ENCODE results near the gene SHLD1. TPM values are rescaled to one million over a fixed set of nuclear protein-coding genes. Genes with fewer than 3 reads are reported as not detected.

The SHLD1 gene
- total and polyA plus RNA-seq, 2 donors (not counting 3 experiments of a cell fraction or from before 2014, with no cell fraction given) = 4.7 to 6.3 TPM

GRCh38 chr20:5784735-5785134, 34.5 kb downstream of the SHLD1 start:
- FAIRE-seq (no peak), DNase-seq (ENCODE audit: low read depth, low spot score) (no peak)
- TF ChIP-seq FOS (IDR thresholded peaks at IDR 0.05; ENCODE audit: borderline replicate concordance, insufficient read depth, low read length) (no peak), EZH2 (IDR thresholded peaks at IDR 0.05; ENCODE audit: borderline replicate concordance, low read depth, low read length, severe bottlenecking) (no peak), POLR2A (IDR thresholded peaks at IDR 0.05; ENCODE audit: low read depth, low read length) (no peak), JUN (IDR thresholded peaks at IDR 0.05; ENCODE audit: borderline replicate concordance, insufficient read depth, insufficient read length, low read depth) (no peak), MYC (IDR thresholded peaks at IDR 0.05; ENCODE audit: low read depth, low read length) (no peak), CTCF (IDR thresholded peaks at IDR 0.05; ENCODE audit: extremely low read depth in 1 of 2, insufficient read depth in 1 of 2, low read depth in 1 of 2, low read length in 2 of 2) (no peak), MAX (IDR thresholded peaks at IDR 0.05; ENCODE audit: insufficient read depth, insufficient read length) (no peak), POLR2AphosphoS5 (IDR thresholded peaks at IDR 0.05; ENCODE audit: insufficient read depth, low read depth, low read length) (no peak), GATA2 (IDR thresholded peaks at IDR 0.05; ENCODE audit: insufficient read depth, insufficient read length, low read depth, low read length) (no peak)
- ChIA-PET CTCF (interaction anchor here (1.3 to 3.0 kb wide), 2 partner anchors 213 to 228 kb away, joined by 4 to 12 read pairs; no protein-coding TSS in a partner anchor), POLR2A (no interaction called here)
- BruUV-seq (replicated peaks) = no TSS peak
- no peaks in the 10 kb centered on the region for H3K9me3 ChIP-seq (replicated peaks; ENCODE audit: control insufficient read depth, insufficient read depth, low read length)
- H3K4me3 ChIP-seq (replicated peaks in 1 of 3; ENCODE audit: insufficient read depth in 1 of 3, low read depth in 1 of 3, low read length in 3 of 3) = no peak overlapping the region
- no peaks in the 10 kb centered on the region for H3K79me2 ChIP-seq (ENCODE audit: control insufficient read depth, insufficient read depth, low read length)
- H3K27ac ChIP-seq (ENCODE audit: insufficient read depth, low read depth, low read length) = no peak overlapping the region
- no peaks in the 10 kb centered on the region for H3K9me1 ChIP-seq (replicated peaks; ENCODE audit: control insufficient read depth, extremely low read depth, insufficient read depth, low read length)
- no peaks in the 10 kb centered on the region for H4K20me1 ChIP-seq (replicated peaks; ENCODE audit: control insufficient read depth, extremely low read depth, insufficient read depth, low read length)
- H3K4me1 ChIP-seq (ENCODE audit: control insufficient read depth, extremely low read depth, insufficient read depth, low read length) = peaks cover 6% of the 10 kb centered on the region
- no peak overlapping the region for H3K4me2 ChIP-seq (ENCODE audit: insufficient read depth, low read length)
- no peak overlapping the region for H3K9ac ChIP-seq (replicated peaks; ENCODE audit: extremely low read depth, insufficient read depth, low read length)
- intact Hi-C loops (cut with micrococcal nuclease) = loop anchor here (5.0 kb wide), 2 partner anchors 127 to 293 kb away; no protein-coding TSS in a partner anchor
- no peak overlapping the region for H2AFZ ChIP-seq (ENCODE audit: low read depth, low read length)
- no peaks in the 10 kb centered on the region for H3K27me3 ChIP-seq (ENCODE audit: control insufficient read depth in 2 of 2, insufficient read depth in 2 of 2, low read length in 2 of 2)
- H3K36me3 ChIP-seq (ENCODE audit: control insufficient read depth in 2 of 2, extremely low read depth in 1 of 2, insufficient read depth in 2 of 2, low read length in 2 of 2) = no peaks in the 10 kb centered on the region
- dilution Hi-C loops (cut with MboI; ENCODE audit: extremely low pct_ligation_motif_present, low sequenced_read_pairs) = no loop called here
